OCI-LY1 (cell line): Measurements from ENCODE around the gene FFAR2.

Source experiments
- CTCF ChIP-seq: fragments of 200-600 bp; sonication (generic), shearing (Covaris generic); IDR thresholded peaks from 2 replicates; pipeline ENCODE4 v1.5.1; 2017; ENCODE audit warnings: mild to moderate bottlenecking, antibody characterized with exemption, low read length, moderate library complexity, mixed read lengths
- EZH2 ChIP-seq: fragments of 200-600 bp; sonication (generic), shearing (Covaris generic); IDR thresholded peaks from 2 replicates; pipeline ENCODE4 v1.8.0; 2017; ENCODE audit warnings: borderline replicate concordance, mixed run types, mild to moderate bottlenecking, antibody characterized with exemption, low read length, moderate library complexity, mixed read lengths

DNA sequence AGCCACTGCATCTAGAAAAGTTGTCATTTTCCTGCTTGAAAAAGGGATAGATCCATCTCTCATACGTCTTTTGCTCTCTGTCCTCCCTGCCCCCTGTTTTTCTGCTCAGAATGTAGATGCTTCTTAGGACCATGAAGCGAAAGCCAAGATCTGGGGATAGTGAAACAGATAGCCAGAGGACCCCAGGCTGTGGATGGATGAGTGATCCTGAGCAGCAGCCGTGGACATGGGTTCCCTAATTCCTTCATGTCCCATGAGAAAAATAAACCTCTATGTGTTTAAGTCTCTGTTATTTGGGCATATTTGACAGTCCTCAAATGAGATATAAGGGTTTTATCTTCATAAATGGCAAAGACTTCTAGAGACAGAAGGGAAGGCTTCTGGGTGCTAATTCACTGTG, 12.2 kb upstream of the FFAR2 start:
- TF ChIP-seq CTCF (no peak), EZH2 (no peak)
